ENCODE data around the gene TBCD.

- TF ChIP-seq FOXP2 (optimal IDR thresholded peaks at IDR 0.05; ENCODE audit: control extremely low read depth, extremely low read length, insufficient read depth) (no peak), EZH2 (IDR thresholded peaks at IDR 0.05) (no peak)
Measured at GRCh38 chr17:82859431-82860403, 107.9 kb downstream of the TBCD start.
